Medulla oblongata (tissue), 1 donor: Measurements from ENCODE around the gene SFTPA1.
"Not testable (repeated sequence)": the region's sequence is repeated elsewhere in the genome, so short reads cannot be mapped to it uniquely, and the experiment has no call there.

Experiments used
- DNase-seq: peaks from one replicate; pipeline ENCODE4 v3.0.0-alpha.2; 2015; ENCODE audit errors: extremely low spot score

The SFTPA1 gene

DNA sequence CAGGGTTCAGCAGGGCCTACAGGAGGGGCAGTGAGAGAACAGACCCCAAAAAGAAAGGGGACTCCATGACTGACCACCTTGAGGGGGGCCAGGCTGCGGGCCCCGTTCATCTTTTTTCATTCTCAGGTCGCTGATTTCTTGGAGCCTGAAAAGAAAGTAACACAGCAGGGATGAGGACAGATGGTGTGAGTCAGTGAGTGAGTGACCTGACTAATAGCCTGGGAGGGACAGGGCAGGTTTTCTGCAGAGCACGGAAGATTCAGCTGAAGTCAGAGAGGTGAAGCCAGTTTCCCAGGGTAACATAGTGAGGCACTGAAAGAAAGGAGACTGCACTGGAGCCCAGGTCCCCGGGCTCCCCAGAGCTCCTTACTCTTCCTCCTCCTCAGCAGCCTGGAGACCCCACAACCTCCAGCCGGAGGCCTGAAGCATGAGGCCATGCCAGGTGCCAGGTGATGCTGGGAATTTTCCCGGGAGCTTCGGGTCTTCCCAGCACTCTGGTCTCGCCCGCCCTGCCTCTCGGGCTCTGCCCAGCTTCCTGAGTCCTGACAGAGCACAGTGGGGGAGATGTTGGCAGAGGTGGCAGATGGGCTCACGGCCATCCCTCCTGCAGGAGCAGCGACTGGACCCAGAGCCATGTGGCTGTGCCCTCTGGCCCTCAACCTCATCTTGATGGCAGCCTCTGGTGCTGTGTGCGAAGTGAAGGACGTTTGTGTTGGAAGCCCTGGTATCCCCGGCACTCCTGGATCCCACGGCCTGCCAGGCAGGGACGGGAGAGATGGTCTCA lies 646 bp downstream of the SFTPA1 start:
- DNase-seq, result not testable (repeated sequence)

DNA sequence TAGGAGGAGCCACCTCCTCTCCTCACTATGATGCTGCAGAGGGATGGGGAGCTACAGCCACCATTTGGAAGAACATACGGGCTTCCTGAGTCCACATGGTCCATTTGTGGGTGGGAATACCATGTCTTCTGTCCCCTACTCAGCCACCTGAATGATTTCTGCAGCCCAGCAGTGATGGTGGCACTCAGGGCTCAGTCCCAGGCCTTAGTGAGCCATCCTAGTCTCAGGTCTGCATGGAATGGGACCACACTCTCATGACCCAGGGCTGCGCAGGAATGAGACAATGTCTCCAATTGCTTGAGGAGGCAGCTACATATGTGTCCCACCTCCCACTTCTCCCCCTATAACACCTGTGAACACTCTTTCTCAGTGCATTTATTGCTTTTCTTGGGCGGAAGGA lies 4.8 kb downstream of the SFTPA1 start:
- no peak for DNase-seq

DNA sequence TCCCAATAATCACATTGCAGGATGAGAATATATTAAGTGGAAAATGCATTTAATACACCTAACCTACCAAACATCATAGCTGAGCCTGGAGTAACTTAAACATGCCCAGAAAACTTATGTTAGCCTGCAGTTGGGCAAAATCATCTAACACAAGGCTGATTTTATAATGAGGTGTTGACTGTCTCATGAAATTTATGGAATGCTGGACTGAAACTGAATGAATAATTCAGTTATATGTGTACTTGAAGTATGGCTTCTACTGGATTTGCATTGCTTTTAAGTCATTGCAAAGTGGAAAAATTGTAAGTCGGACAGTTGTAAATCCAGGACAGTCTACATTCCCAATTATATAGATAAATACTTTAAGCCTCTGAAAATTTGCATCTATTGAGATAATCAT lies 5.4 kb downstream of the SFTPA1 start:
- no peak for DNase-seq

DNA sequence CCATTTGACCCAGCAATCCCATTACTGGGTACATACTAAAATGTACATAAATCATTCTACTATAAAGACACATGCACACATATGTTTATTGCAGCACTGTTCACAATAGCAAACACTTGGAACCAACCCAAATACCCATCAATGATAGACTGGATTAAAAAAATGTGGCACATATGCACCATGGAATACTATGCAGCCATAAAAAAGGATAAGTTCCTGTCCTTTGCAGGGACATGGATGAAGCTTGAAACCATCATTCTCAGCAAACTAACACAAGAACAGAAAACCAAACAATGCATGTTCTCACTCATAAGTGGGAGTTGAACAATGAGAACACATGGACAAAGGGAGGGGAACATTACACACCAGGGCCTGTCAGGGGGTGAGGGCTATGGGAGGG lies 12.9 kb downstream of the SFTPA1 start:
- not testable (repeated sequence) for DNase-seq

- no peak for DNase-seq
These were observed 16.3 kb downstream of the SFTPA1 start for GRCh38 chr10:79627075-79627474.

- no peak for DNase-seq
These were observed 17.3 kb downstream of the SFTPA1 start for GRCh38 chr10:79628083-79628482.

DNA sequence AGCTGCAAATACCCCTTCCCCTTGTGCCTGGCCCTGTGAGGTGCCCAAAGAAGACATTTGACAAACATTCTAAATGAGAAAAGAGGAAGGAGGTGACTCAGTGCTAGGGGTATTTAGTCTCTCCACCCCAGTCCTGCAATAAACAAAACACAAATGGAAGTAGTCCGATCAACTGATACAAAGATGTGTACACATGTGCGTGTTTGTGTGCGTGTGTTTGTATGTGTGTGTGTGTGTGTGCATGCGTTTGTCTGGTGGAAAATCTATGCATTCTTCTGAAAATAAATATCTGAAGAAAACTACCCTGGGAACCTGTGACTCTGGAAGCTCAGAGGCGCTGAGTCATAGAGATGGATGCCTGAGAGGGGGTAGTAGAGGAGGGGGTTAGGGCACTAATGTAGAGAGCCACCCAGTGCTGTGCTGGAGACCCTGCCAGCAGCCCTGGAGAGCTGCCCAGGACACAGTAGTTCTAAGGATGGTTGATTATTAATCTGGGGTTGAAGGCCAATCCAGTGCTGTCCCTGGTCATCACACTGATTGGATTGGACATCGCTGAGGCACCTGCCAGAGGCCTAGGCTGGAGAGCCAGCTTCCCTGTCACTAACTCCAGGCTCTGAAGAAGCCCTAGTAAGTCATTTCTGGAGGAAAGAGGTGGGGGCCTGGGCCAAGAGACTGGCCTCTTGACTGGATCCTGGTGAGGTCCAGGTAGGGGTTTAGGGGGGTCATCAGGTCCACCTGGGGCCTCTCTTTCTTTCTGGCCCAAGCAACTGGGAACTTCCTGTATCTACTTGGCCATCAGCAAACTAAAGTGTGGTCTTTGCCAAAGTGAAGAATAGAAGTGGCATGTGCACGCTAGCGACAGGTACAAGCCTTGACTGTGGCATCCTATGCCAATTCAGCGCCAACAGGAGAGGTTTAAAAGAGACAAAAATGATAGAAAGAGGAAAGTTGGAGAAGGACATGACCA lies 18.5 kb downstream of the SFTPA1 start:
- no peak for DNase-seq

GRCh38 chr10:79629955-79630327 lies 19.2 kb downstream of the SFTPA1 start:
- DNase-seq, result no peak

DNA sequence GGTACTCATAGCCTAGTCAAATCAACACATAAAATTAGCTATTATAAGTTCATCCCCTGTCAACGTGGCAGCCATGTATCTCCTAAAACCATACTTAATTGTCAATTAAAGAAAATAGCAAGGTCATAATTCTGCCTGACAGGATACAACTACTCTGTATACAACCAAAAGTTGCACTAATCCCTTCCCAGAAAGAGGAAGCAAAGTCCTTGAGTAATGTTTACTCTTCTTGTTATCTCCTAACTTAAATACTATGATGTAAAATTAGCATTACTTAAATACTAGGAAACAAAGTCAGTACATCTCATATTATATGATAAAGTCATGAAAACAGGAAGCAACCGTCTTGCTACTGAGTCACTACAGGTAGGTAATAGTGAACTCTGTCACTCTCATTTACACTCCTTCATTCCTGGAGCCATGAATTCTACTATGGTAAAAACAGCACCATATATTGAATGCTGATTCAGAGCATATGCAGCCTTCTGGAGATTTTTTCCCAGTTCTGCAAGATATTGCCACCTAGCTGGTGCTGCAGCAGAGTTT lies 26.0 kb downstream of the SFTPA1 start:
- not testable (repeated sequence) for DNase-seq

- DNase-seq, result no peak
These were observed 27.6 kb downstream of the SFTPA1 start for GRCh38 chr10:79638318-79638717.

- not testable (repeated sequence) for DNase-seq
These were observed 42.0 kb downstream of the SFTPA1 start for GRCh38 chr10:79652695-79653094.

DNA sequence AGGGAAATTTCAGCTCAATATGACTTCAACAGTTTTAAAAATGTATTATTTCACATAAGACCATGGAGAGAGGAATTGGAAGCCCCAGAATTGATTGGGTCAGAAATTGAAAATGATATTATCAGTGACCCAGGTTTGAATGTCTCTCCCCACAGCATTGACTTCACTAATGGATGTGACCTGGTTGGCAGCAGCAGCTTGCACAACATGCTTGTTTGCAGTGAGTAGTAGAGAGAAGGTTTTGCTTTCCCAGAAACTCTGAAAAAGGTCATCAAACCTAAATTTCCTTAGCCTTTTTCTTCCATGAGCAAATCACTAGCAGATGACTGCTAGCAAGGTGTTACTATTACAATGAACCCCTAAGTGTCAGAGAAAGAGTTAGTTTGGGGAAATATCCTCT lies 52.5 kb downstream of the SFTPA1 start:
- DNase-seq, result not testable (repeated sequence)

- not testable (repeated sequence) for DNase-seq
These were observed 53.9 kb downstream of the SFTPA1 start for GRCh38 chr10:79664686-79665085.
